Measurements from ENCODE around the gene PRPF39.

GRCh38 chr14:45149602-45150001, 65.7 kb downstream of the PRPF39 start:
- TF ChIP-seq CTCF (IDR thresholded peaks at IDR 0.05), result no peak
- no peak for TF ChIP-seq POLR2AphosphoS5 (IDR thresholded peaks at IDR 0.05)
- TF ChIP-seq EP300 (IDR thresholded peaks at IDR 0.05), result no peak
- TF ChIP-seq POLR2A (IDR thresholded peaks at IDR 0.05; ENCODE audit: low read depth), result no peak

Data from esophagus muscularis mucosa (tissue), 4 donors.